Stimulated activated naive B cell treated with anti-CD40 and anti-IgM and Interleukin-4, amounts not matched to agents 10 μg/mL and 1 μg/mL and 100 μg/mL, for 72 hours (primary cell): Measurements from ENCODE around the gene RALGAPA2.

Source experiments
- ATAC-seq, 2 donors: fragments of 150-1000 bp; cut with Tn5 transposase; replicated peaks; 2 replicates each; pipeline ENCODE4 v1.10.0; 2021; ENCODE audit warnings: moderate library complexity in 1 of 2
- DNase-seq: peaks from one replicate; pipeline ENCODE4 v3.0.0; 2021
- H3K27ac Mint-ChIP-seq: one replicate; pipeline ENCODE4 v1.8.0; 2022; ENCODE audit warnings: mild to moderate bottlenecking, mixed read lengths
- H3K27me3 Mint-ChIP-seq, 2 donors: one replicate each; pipeline ENCODE4 v1.8.0; 2022; ENCODE audit warnings: mixed read lengths in 2 of 2
- H3K36me3 Mint-ChIP-seq, 2 donors: one replicate each; pipeline ENCODE4 v1.8.0; 2022; ENCODE audit warnings: mixed read lengths in 2 of 2, mild to moderate bottlenecking in 1 of 2
- H3K4me1 Mint-ChIP-seq, 2 donors: one replicate each; pipeline ENCODE4 v1.8.0; 2022; ENCODE audit warnings: mixed read lengths in 2 of 2, mild to moderate bottlenecking in 1 of 2
- H3K4me3 Mint-ChIP-seq, 2 donors: one replicate each; pipeline ENCODE4 v1.8.0; 2022; ENCODE audit warnings: mild to moderate bottlenecking in 2 of 2, mixed read lengths in 2 of 2, moderate library complexity in 1 of 2
- H3K9me3 Mint-ChIP-seq, 2 donors: one replicate each; pipeline ENCODE4 v1.8.0; 2022; ENCODE audit warnings: mixed read lengths in 2 of 2, mild to moderate bottlenecking in 1 of 2

The RALGAPA2 gene

DNA sequence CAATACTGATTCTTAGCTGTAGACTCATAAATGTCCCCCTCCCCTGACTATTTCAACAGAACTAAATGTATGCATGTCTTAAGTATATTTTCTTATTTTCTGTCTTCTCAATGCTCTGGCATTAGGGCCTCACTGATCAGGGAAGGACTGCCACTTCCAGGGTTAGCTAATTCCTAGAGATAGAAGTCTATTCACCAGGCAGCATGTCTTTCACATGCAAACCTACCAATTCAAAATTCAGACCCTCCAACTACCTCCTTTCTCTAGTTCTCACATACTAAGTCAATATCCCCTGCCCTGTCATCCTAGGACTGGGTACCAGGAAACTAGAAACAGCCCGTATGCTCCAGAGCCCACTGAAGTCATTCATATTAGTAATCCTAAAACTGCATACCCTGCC is 132.3 kb downstream of the RALGAPA2 start:
- no peaks in the 10 kb centered on the region for H3K9me3 Mint-ChIP-seq
- H3K4me1 Mint-ChIP-seq, result peaks cover 0 to 2% of the 10 kb centered on the region in 2 donors
- no peaks in the 10 kb centered on the region for H3K27me3 Mint-ChIP-seq
- ATAC-seq, result no peak
- H3K4me3 Mint-ChIP-seq, result no peak overlapping the region
- DNase-seq, result no peak
- peaks cover 19 to 29% of the 10 kb centered on the region in 2 donors for H3K36me3 Mint-ChIP-seq
- no peak overlapping the region for H3K27ac Mint-ChIP-seq

DNA sequence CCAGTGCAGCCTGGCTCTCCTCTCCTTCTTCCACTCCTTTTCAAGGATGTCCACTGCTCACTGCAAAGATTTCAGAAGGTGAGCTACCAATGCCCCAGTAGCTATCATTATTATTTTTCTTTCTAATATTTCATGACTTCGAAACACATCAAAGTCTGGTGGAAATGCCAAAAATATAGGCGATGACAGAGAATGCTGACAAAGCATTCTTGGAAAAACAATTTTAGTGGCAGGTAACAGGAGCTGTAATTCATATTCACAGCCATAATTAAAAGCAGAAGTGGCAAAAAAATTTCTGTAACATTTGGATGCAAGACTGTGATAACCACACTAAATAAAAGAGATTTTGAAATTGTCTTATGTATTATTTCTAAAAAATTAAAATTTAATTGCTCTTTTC is 133.6 kb downstream of the RALGAPA2 start:
- Mint-ChIP-seq H3K9me3 (no peaks in the 10 kb centered on the region), H3K36me3 (peaks cover 19 to 24% of the 10 kb centered on the region in 2 donors), H3K4me3 (no peak overlapping the region), H3K27ac (no peak overlapping the region), H3K4me1 (peaks cover 0 to 2% of the 10 kb centered on the region in 2 donors), H3K27me3 (no peaks in the 10 kb centered on the region)
- ATAC-seq, result no peak
- no peak for DNase-seq

- H3K36me3 Mint-ChIP-seq, result peaks cover 19 to 23% of the 10 kb centered on the region in 2 donors
- no peaks in the 10 kb centered on the region for H3K27me3 Mint-ChIP-seq
- ATAC-seq (no peak), DNase-seq (no peak)
- no peaks in the 10 kb centered on the region for H3K9me3 Mint-ChIP-seq
- H3K4me1 Mint-ChIP-seq, result peaks cover 0 to 6% of the 10 kb centered on the region in 2 donors
- H3K4me3 Mint-ChIP-seq, result no peak overlapping the region
- H3K27ac Mint-ChIP-seq, result no peak overlapping the region
These were observed 138.6 kb downstream of the RALGAPA2 start for GRCh38 chr20:20573797-20574196.

GRCh38 chr20:20571068-20571780 is 141.2 kb downstream of the RALGAPA2 start:
- H3K4me1 Mint-ChIP-seq, result peaks cover 0 to 6% of the 10 kb centered on the region in 2 donors
- no peak overlapping the region for H3K27ac Mint-ChIP-seq
- H3K9me3 Mint-ChIP-seq, result no peaks in the 10 kb centered on the region
- no peaks in the 10 kb centered on the region for H3K27me3 Mint-ChIP-seq
- no peak overlapping the region for H3K4me3 Mint-ChIP-seq
- ATAC-seq (no peak), DNase-seq (no peak)
- H3K36me3 Mint-ChIP-seq, result peaks cover 23% of the 10 kb centered on the region in 2 donors

- DNase-seq, result no peak
- peak; percentile 41 to 50 for ATAC-seq
- H3K36me3 Mint-ChIP-seq, result peaks cover 17 to 22% of the 10 kb centered on the region in 2 donors
These were observed 143.7 kb downstream of the RALGAPA2 start for GRCh38 chr20:20568604-20569205.

GRCh38 chr20:20567712-20568111 is 144.7 kb downstream of the RALGAPA2 start:
- ATAC-seq (no peak), DNase-seq (no peak)
- H3K4me1 Mint-ChIP-seq, result peaks cover 0 to 6% of the 10 kb centered on the region in 2 donors
- no peak overlapping the region for H3K27ac Mint-ChIP-seq
- H3K9me3 Mint-ChIP-seq, result no peaks in the 10 kb centered on the region
- H3K36me3 Mint-ChIP-seq, result peaks cover 12 to 22% of the 10 kb centered on the region in 2 donors
- H3K4me3 Mint-ChIP-seq, result no peak overlapping the region
- H3K27me3 Mint-ChIP-seq, result no peaks in the 10 kb centered on the region

More at GRCh38 chr20:20568604-20569205, 143.7 kb downstream of the RALGAPA2 start:
- H3K4me3 Mint-ChIP-seq, result no peak overlapping the region
- no peaks in the 10 kb centered on the region for H3K9me3 Mint-ChIP-seq
- peaks cover 0 to 6% of the 10 kb centered on the region in 2 donors for H3K4me1 Mint-ChIP-seq
- no peak overlapping the region for H3K27ac Mint-ChIP-seq
- no peaks in the 10 kb centered on the region for H3K27me3 Mint-ChIP-seq

GRCh38 chr20:20566516-20566915 is 145.9 kb downstream of the RALGAPA2 start:
- no peak overlapping the region for H3K4me3 Mint-ChIP-seq
- no peak overlapping the region for H3K27ac Mint-ChIP-seq
- peaks cover 0 to 6% of the 10 kb centered on the region in 2 donors for H3K4me1 Mint-ChIP-seq
- no peaks in the 10 kb centered on the region for H3K27me3 Mint-ChIP-seq
- peaks cover 12 to 22% of the 10 kb centered on the region in 2 donors for H3K36me3 Mint-ChIP-seq
- no peaks in the 10 kb centered on the region for H3K9me3 Mint-ChIP-seq
- DNase-seq, result no peak
- no peak for ATAC-seq

- Mint-ChIP-seq H3K27ac (no peak overlapping the region), H3K27me3 (no peaks in the 10 kb centered on the region), H3K4me3 (no peak overlapping the region), H3K9me3 (no peaks in the 10 kb centered on the region), H3K36me3 (peaks cover 7 to 21% of the 10 kb centered on the region in 2 donors), H3K4me1 (no peaks in the 10 kb centered on the region)
- DNase-seq (no peak), ATAC-seq (no peak)
These were observed 148.2 kb downstream of the RALGAPA2 start for GRCh38 chr20:20564279-20564678.

GRCh38 chr20:20562507-20562906 is 149.9 kb downstream of the RALGAPA2 start:
- Mint-ChIP-seq H3K27me3 (no peaks in the 10 kb centered on the region), H3K4me1 (no peaks in the 10 kb centered on the region)

DNA sequence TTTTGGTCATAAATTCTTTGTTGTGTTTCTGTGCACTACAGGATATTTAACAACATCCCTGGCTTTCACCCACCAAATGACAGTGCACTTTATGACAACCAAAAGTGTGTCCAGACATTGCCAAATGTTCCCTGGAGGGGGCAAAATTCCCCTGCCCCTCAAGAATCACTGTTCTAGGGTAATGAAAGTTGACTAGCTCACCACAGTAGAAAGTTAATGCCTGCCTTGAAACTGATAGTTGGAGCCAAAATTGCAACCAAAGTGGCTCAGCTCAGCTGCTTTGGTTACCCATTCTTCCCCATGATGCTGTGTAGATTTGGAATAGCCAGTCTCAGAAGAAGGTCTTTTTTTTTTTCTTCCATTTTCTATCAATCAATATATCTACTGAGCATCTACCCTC is 150.6 kb downstream of the RALGAPA2 start:
- Mint-ChIP-seq H3K27ac (no peak overlapping the region), H3K4me3 (no peak overlapping the region), H3K4me1 (no peaks in the 10 kb centered on the region), H3K9me3 (no peaks in the 10 kb centered on the region), H3K27me3 (no peaks in the 10 kb centered on the region), H3K36me3 (peaks cover 13 to 28% of the 10 kb centered on the region in 2 donors)
- DNase-seq, result no peak
- ATAC-seq, result no peak

More at GRCh38 chr20:20562507-20562906, 149.9 kb downstream of the RALGAPA2 start:
- Mint-ChIP-seq H3K36me3 (peaks cover 12 to 30% of the 10 kb centered on the region in 2 donors), H3K9me3 (no peaks in the 10 kb centered on the region), H3K4me3 (no peak overlapping the region), H3K27ac (no peak overlapping the region)
- no peak for DNase-seq
- ATAC-seq, result no peak

DNA sequence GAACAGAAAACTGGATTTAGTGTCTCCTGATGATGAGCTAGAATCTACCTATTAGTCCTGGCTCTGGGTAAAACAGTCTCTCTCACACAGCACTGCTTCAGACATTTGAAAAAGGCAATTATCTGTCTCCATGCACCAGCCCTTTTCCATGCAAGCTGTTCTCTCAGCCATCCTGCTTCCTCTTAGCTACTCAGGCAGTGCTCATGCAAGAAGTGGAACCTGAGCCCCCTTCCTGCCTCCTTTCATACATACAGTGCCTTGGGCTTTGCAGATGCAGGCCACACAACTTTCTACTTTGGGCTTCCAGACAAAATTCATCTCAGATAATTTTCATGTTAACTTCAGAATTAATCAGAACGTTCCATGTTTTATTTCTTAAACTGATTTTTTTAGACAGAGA is 151.3 kb downstream of the RALGAPA2 start:
- no peaks in the 10 kb centered on the region for H3K27me3 Mint-ChIP-seq
- no peak overlapping the region for H3K27ac Mint-ChIP-seq
- ATAC-seq (no peak), DNase-seq (no peak)
- H3K4me3 Mint-ChIP-seq, result no peak overlapping the region
- H3K9me3 Mint-ChIP-seq, result no peaks in the 10 kb centered on the region
- no peaks in the 10 kb centered on the region for H3K4me1 Mint-ChIP-seq
- H3K36me3 Mint-ChIP-seq, result peaks cover 13 to 33% of the 10 kb centered on the region in 2 donors

- H3K4me3 Mint-ChIP-seq, result no peak overlapping the region
- DNase-seq (no peak), ATAC-seq (no peak)
- no peaks in the 10 kb centered on the region for H3K4me1 Mint-ChIP-seq
- H3K27ac Mint-ChIP-seq, result no peak overlapping the region
- H3K9me3 Mint-ChIP-seq, result peaks cover 0 to 3% of the 10 kb centered on the region in 2 donors
- H3K27me3 Mint-ChIP-seq, result no peaks in the 10 kb centered on the region
- H3K36me3 Mint-ChIP-seq, result peaks cover 15 to 35% of the 10 kb centered on the region in 2 donors
These were observed 155.0 kb downstream of the RALGAPA2 start for GRCh38 chr20:20557406-20557805.

- peaks cover 15 to 31% of the 10 kb centered on the region in 2 donors for H3K36me3 Mint-ChIP-seq
- H3K27me3 Mint-ChIP-seq, result no peaks in the 10 kb centered on the region
- DNase-seq (no peak), ATAC-seq (no peak)
- no peak overlapping the region for H3K4me3 Mint-ChIP-seq
- H3K27ac Mint-ChIP-seq, result no peak overlapping the region
- H3K9me3 Mint-ChIP-seq, result peaks cover 0 to 3% of the 10 kb centered on the region in 2 donors
- H3K4me1 Mint-ChIP-seq, result no peaks in the 10 kb centered on the region
These were observed 156.6 kb downstream of the RALGAPA2 start for GRCh38 chr20:20555838-20556237.

- peaks cover 14 to 31% of the 10 kb centered on the region in 2 donors for H3K36me3 Mint-ChIP-seq
- H3K9me3 Mint-ChIP-seq, result peaks cover 0 to 3% of the 10 kb centered on the region in 2 donors
- no peak overlapping the region for H3K27ac Mint-ChIP-seq
- DNase-seq (no peak), ATAC-seq (no peak)
- no peak overlapping the region for H3K4me3 Mint-ChIP-seq
- no peaks in the 10 kb centered on the region for H3K4me1 Mint-ChIP-seq
- no peaks in the 10 kb centered on the region for H3K27me3 Mint-ChIP-seq
These were observed 157.5 kb downstream of the RALGAPA2 start for GRCh38 chr20:20554951-20555350.

DNA sequence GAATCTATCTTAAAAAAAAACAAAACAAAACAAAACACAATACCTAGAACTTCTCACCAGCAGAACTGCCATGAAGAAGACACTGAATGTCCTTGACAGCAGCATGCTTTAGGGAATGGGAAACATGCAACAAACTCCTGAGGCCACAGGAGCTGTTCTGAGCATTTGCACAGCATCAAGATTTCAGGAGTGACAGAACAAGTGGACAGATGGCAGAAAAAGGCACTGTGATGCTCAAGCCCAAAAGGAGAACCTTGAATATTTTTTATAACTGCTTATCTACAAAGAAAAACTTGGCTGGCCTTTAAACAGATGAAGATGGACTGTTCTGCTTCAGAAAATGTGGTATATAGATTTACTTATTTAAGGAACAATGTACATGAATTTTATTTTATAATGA is 158.9 kb downstream of the RALGAPA2 start:
- DNase-seq (no peak), ATAC-seq (no peak)
- peaks cover 8 to 25% of the 10 kb centered on the region in 2 donors for H3K36me3 Mint-ChIP-seq
- H3K9me3 Mint-ChIP-seq, result peaks cover 0 to 3% of the 10 kb centered on the region in 2 donors
- no peaks in the 10 kb centered on the region for H3K27me3 Mint-ChIP-seq
- H3K4me1 Mint-ChIP-seq, result no peaks in the 10 kb centered on the region
- H3K27ac Mint-ChIP-seq, result no peak overlapping the region
- H3K4me3 Mint-ChIP-seq, result no peak overlapping the region
